ENCODE data around the gene DGUOK. TPM values are rescaled to one million over a fixed set of nuclear protein-coding genes. Genes with fewer than 3 reads are reported as not detected.
"Not testable (repeated sequence)": the region's sequence is repeated elsewhere in the genome, so short reads cannot be mapped to it uniquely, and the experiment has no call there.

DGUOK gene
- total and polyA plus RNA-seq, 4 donors, result 19.6 to 49.7 (median 28.3) TPM

- 97% methylated on average over 2 of the region's 2 CpGs for WGBS
Measured at GRCh38 chr2:73939419-73939818, 12.7 kb downstream of the DGUOK start.

GRCh38 chr2:73940066-73940465 is 13.4 kb downstream of the DGUOK start:
- H3K27ac ChIP-seq (ENCODE audit: low read depth in 1 of 2, low read length in 2 of 2); DNase-seq (ENCODE audit: low spot score); H3K4me3 ChIP-seq (ENCODE audit: low read depth in 1 of 3, low read length in 3 of 3); H3K4me1 ChIP-seq (ENCODE audit: control insufficient read depth in 4 of 4, insufficient read depth in 4 of 4, low read length in 3 of 4); H3K9me3 ChIP-seq (ENCODE audit: control insufficient read depth in 4 of 4, low read length in 3 of 4); H3K9ac ChIP-seq (ENCODE audit: low read depth in 1 of 2, low read length in 2 of 2); H3K27me3 ChIP-seq (ENCODE audit: control insufficient read depth in 4 of 4, insufficient read depth in 4 of 4, low read length in 3 of 4): not testable (repeated sequence)
- WGBS, result 100% methylated on average over 1 of the region's 1 CpG
- peaks cover 0 to 13% (median 2%) of the 10 kb centered on the region in 4 donors for H3K36me3 ChIP-seq (ENCODE audit: control insufficient read depth in 4 of 4, insufficient read depth in 3 of 4, low read depth in 1 of 4, low read length in 3 of 4)

More at GRCh38 chr2:73939419-73939818, 12.7 kb downstream of the DGUOK start:
- TF ChIP-seq GABPA (IDR thresholded peaks at IDR 0.05 in 1 of 2, conservative IDR thresholded peaks at IDR 0.05 in 1 of 2), result no peak
- TF ChIP-seq HNF4A (conservative IDR thresholded peaks at IDR 0.05), result no peak
- TF ChIP-seq YY1 (IDR thresholded peaks at IDR 0.05), result no peak
- no peak for TF ChIP-seq NR2F2 (IDR thresholded peaks at IDR 0.05)
- no peak for TF ChIP-seq TAF1 (conservative IDR thresholded peaks at IDR 0.05)
- TF ChIP-seq RAD21 (IDR thresholded peaks at IDR 0.05), result peak in 1 of 2 donors; percentile 5
- TF ChIP-seq, protein P1, sequence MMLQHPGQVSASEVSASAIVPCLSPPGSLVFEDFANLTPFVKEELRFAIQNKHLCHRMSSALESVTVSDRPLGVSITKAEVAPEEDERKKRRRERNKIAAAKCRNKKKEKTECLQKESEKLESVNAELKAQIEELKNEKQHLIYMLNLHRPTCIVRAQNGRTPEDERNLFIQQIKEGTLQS (IDR thresholded peaks at IDR 0.05), result no peak
- H3K27me3 ChIP-seq (ENCODE audit: control insufficient read depth in 4 of 4, insufficient read depth in 4 of 4, low read length in 3 of 4), result no peaks in the 10 kb centered on the region
- H3K36me3 ChIP-seq (ENCODE audit: control insufficient read depth in 4 of 4, insufficient read depth in 3 of 4, low read depth in 1 of 4, low read length in 3 of 4), result peaks cover 0 to 13% (median 2%) of the 10 kb centered on the region in 4 donors
- no peak for DNase-seq (ENCODE audit: low spot score)
- H3K4me1 ChIP-seq (ENCODE audit: control insufficient read depth in 4 of 4, insufficient read depth in 4 of 4, low read length in 3 of 4), result no peaks in the 10 kb centered on the region
- no peak overlapping the region for H3K4me3 ChIP-seq (ENCODE audit: low read depth in 1 of 3, low read length in 3 of 3)
- H3K9ac ChIP-seq (ENCODE audit: low read depth in 1 of 2, low read length in 2 of 2), result no peak overlapping the region
- no peak overlapping the region for H3K27ac ChIP-seq (ENCODE audit: low read depth in 1 of 2, low read length in 2 of 2)
- no peaks in the 10 kb centered on the region for H3K9me3 ChIP-seq (ENCODE audit: control insufficient read depth in 4 of 4, low read length in 3 of 4)

GRCh38 chr2:73942664-73943063 is 16.0 kb downstream of the DGUOK start:
- TF ChIP-seq ZBTB33 (IDR thresholded peaks at IDR 0.05), result no peak
- no peak for TF ChIP-seq FOXA1 (IDR thresholded peaks at IDR 0.05)
- no peak for TF ChIP-seq GABPA (IDR thresholded peaks at IDR 0.05 in 1 of 2, conservative IDR thresholded peaks at IDR 0.05 in 1 of 2)
- no peak for TF ChIP-seq YY1 (IDR thresholded peaks at IDR 0.05)
- no peak for TF ChIP-seq TAF1 (conservative IDR thresholded peaks at IDR 0.05)
- Histone ChIP-seq H3K9me3 (ENCODE audit: control insufficient read depth in 4 of 4, low read length in 3 of 4) (no peaks in the 10 kb centered on the region), H3K9ac (ENCODE audit: low read depth in 1 of 2, low read length in 2 of 2) (no peak overlapping the region), H3K27me3 (ENCODE audit: control insufficient read depth in 4 of 4, insufficient read depth in 4 of 4, low read length in 3 of 4) (no peaks in the 10 kb centered on the region), H3K4me3 (ENCODE audit: low read depth in 1 of 3, low read length in 3 of 3) (no peak overlapping the region), H3K27ac (ENCODE audit: low read depth in 1 of 2, low read length in 2 of 2) (no peak overlapping the region), H3K36me3 (ENCODE audit: control insufficient read depth in 4 of 4, insufficient read depth in 3 of 4, low read depth in 1 of 4, low read length in 3 of 4) (peaks cover 4 to 20% (median 13%) of the 10 kb centered on the region in 4 donors), H3K4me1 (ENCODE audit: control insufficient read depth in 4 of 4, insufficient read depth in 4 of 4, low read length in 3 of 4) (no peaks in the 10 kb centered on the region)
- no peak for DNase-seq (ENCODE audit: low spot score)
- 84% methylated on average over 2 of the region's 2 CpGs for WGBS

DNA sequence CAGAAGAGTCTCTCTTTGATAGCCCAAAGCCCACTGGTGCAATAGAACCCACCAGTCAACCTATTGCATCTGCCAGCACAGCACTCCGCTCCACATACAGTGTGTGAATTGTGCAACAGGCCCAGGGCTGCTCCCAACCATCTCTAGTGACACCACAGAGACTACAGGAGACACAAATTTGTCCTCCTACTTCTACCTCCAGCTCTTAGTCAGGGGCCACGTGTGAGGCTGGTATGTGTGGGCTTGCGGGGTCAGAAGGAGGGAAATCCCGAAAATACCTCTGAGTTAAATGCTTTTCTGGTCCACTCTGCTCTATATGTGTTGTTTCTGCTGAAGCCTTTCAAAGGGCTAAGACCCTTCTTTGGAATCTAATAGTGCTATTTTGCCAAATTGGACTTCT is 18.0 kb downstream of the DGUOK start:
- no peaks in the 10 kb centered on the region for H3K27me3 ChIP-seq (ENCODE audit: control insufficient read depth in 4 of 4, insufficient read depth in 4 of 4, low read length in 3 of 4)
- H3K4me1 ChIP-seq (ENCODE audit: control insufficient read depth in 4 of 4, insufficient read depth in 4 of 4, low read length in 3 of 4), result no peaks in the 10 kb centered on the region
- H3K36me3 ChIP-seq (ENCODE audit: control insufficient read depth in 4 of 4, insufficient read depth in 3 of 4, low read depth in 1 of 4, low read length in 3 of 4), result peaks cover 4 to 32% (median 19%) of the 10 kb centered on the region in 4 donors
- no peak for DNase-seq (ENCODE audit: low spot score)
- H3K9ac ChIP-seq (ENCODE audit: low read depth in 1 of 2, low read length in 2 of 2), result no peak overlapping the region
- H3K27ac ChIP-seq (ENCODE audit: low read depth in 1 of 2, low read length in 2 of 2), result no peak overlapping the region
- 90% methylated on average over 4 of the region's 4 CpGs for WGBS
- no peaks in the 10 kb centered on the region for H3K9me3 ChIP-seq (ENCODE audit: control insufficient read depth in 4 of 4, low read length in 3 of 4)
- H3K4me3 ChIP-seq (ENCODE audit: low read depth in 1 of 3, low read length in 3 of 3), result no peak overlapping the region
- TF ChIP-seq HNF4G (IDR thresholded peaks at IDR 0.05) (no peak), RAD21 (IDR thresholded peaks at IDR 0.05) (no peak), RXRA (IDR thresholded peaks at IDR 0.05) (no peak), HNF4A (conservative IDR thresholded peaks at IDR 0.05) (no peak), SP1 (IDR thresholded peaks at IDR 0.05) (no peak), JUND (IDR thresholded peaks at IDR 0.05) (no peak), MAX (IDR thresholded peaks at IDR 0.05) (no peak), FOXA1 (IDR thresholded peaks at IDR 0.05) (no peak), REST (IDR thresholded peaks at IDR 0.05) (no peak)
- TF ChIP-seq, protein P2, sequence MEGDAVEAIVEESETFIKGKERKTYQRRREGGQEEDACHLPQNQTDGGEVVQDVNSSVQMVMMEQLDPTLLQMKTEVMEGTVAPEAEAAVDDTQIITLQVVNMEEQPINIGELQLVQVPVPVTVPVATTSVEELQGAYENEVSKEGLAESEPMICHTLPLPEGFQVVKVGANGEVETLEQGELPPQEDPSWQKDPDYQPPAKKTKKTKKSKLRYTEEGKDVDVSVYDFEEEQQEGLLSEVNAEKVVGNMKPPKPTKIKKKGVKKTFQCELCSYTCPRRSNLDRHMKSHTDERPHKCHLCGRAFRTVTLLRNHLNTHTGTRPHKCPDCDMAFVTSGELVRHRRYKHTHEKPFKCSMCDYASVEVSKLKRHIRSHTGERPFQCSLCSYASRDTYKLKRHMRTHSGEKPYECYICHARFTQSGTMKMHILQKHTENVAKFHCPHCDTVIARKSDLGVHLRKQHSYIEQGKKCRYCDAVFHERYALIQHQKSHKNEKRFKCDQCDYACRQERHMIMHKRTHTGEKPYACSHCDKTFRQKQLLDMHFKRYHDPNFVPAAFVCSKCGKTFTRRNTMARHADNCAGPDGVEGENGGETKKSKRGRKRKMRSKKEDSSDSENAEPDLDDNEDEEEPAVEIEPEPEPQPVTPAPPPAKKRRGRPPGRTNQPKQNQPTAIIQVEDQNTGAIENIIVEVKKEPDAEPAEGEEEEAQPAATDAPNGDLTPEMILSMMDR (IDR thresholded peaks at IDR 0.05; ENCODE audit: low read depth, low read length, missing input control), result no peak

Measured in liver (tissue), 9 donors.